ENCODE results near the gene MYB. TPM values are rescaled to one million over a fixed set of nuclear protein-coding genes. Genes with fewer than 3 reads are reported as not detected.

The MYB gene
- total RNA-seq, 4 donors from 2014 or later = 10.0 to 47.0 (median 14.7) TPM

GRCh38 chr6:135215563-135215962 lies 34.5 kb downstream of the MYB start:
- Histone ChIP-seq H3K9me3 (no peaks in the 10 kb centered on the region), H3K27me3 (no peaks in the 10 kb centered on the region), H3K36me3 (peaks cover 0 to under 1% (median 0%) of the 10 kb centered on the region in 3 donors), H3K4me3 (no peak overlapping the region), H3K27ac (no peak overlapping the region), H3K4me1 (no peaks in the 10 kb centered on the region)
- no peak for TF ChIP-seq POLR2A (IDR thresholded peaks at IDR 0.05)
- TF ChIP-seq CTCF (IDR thresholded peaks at IDR 0.05) = no peak
- DNase-seq = no peak

- TF ChIP-seq POLR2A (IDR thresholded peaks at IDR 0.05) = no peak
- no peak for TF ChIP-seq CTCF (IDR thresholded peaks at IDR 0.05)
- Histone ChIP-seq H3K9me3 (no peaks in the 10 kb centered on the region), H3K27ac (no peak overlapping the region), H3K4me3 (no peak overlapping the region), H3K36me3 (no peaks in the 10 kb centered on the region), H3K4me1 (no peaks in the 10 kb centered on the region), H3K27me3 (no peaks in the 10 kb centered on the region)
- DNase-seq = no peak
Measured at GRCh38 chr6:135217663-135218062, 36.6 kb downstream of the MYB start.

- Histone ChIP-seq H3K27me3 (no peaks in the 10 kb centered on the region), H3K4me3 (no peak overlapping the region), H3K4me1 (peaks cover 0 to 3% (median 0%) of the 10 kb centered on the region in 4 donors), H3K27ac (no peak overlapping the region), H3K9me3 (no peaks in the 10 kb centered on the region), H3K36me3 (no peaks in the 10 kb centered on the region)
- no peak for TF ChIP-seq POLR2A (IDR thresholded peaks at IDR 0.05)
- TF ChIP-seq CTCF (IDR thresholded peaks at IDR 0.05) = no peak
- no peak for DNase-seq
Measured at GRCh38 chr6:135219346-135219745, 38.2 kb downstream of the MYB start.

GRCh38 chr6:135221042-135221441 lies 39.9 kb downstream of the MYB start:
- TF ChIP-seq POLR2A (IDR thresholded peaks at IDR 0.05) (no peak), CTCF (IDR thresholded peaks at IDR 0.05) (no peak)
- DNase-seq = no peak

GRCh38 chr6:135221505-135221904 lies 40.4 kb downstream of the MYB start:
- Histone ChIP-seq H3K9me3 (no peaks in the 10 kb centered on the region), H3K4me1 (peaks cover 0 to 3% (median 0%) of the 10 kb centered on the region in 4 donors), H3K27me3 (no peaks in the 10 kb centered on the region), H3K27ac (no peak overlapping the region), H3K4me3 (no peak overlapping the region), H3K36me3 (no peaks in the 10 kb centered on the region)
- TF ChIP-seq POLR2A (IDR thresholded peaks at IDR 0.05) (no peak), CTCF (IDR thresholded peaks at IDR 0.05) (no peak)
- DNase-seq = no peak

More at GRCh38 chr6:135221042-135221441, 39.9 kb downstream of the MYB start:
- H3K9me3 ChIP-seq = no peaks in the 10 kb centered on the region
- H3K27me3 ChIP-seq = no peaks in the 10 kb centered on the region
- no peak overlapping the region for H3K4me3 ChIP-seq
- peaks cover 0 to 3% (median 0%) of the 10 kb centered on the region in 4 donors for H3K4me1 ChIP-seq
- H3K27ac ChIP-seq = no peak overlapping the region
- no peaks in the 10 kb centered on the region for H3K36me3 ChIP-seq

GRCh38 chr6:135222623-135223022 lies 41.5 kb downstream of the MYB start:
- H3K36me3 ChIP-seq = no peaks in the 10 kb centered on the region
- no peak overlapping the region for H3K4me3 ChIP-seq
- no peaks in the 10 kb centered on the region for H3K27me3 ChIP-seq
- H3K27ac ChIP-seq = no peak overlapping the region
- H3K9me3 ChIP-seq = no peaks in the 10 kb centered on the region
- peaks cover 0 to 3% (median 0%) of the 10 kb centered on the region in 4 donors for H3K4me1 ChIP-seq
- TF ChIP-seq CTCF (IDR thresholded peaks at IDR 0.05) (no peak), POLR2A (IDR thresholded peaks at IDR 0.05) (no peak)
- DNase-seq = no peak

Data from Peyer's patch (tissue), 4 donors.